Neural cell (in vitro differentiated cells): ENCODE results near the gene RORC.

Experiments
- EP300 ChIP-seq: fragments of 450-650 bp; conservative IDR thresholded peaks from 2 replicates; pipeline ENCODE4 v1.6.1; 2014; ENCODE audit warnings: antibody characterized with exemption, mild to moderate bottlenecking, moderate library complexity; ENCODE audit not compliant: poor library complexity, severe bottlenecking
- EZH2 ChIP-seq: fragments of 200-600, 300-800 bp; shearing (Covaris generic), sonication (generic); IDR thresholded peaks from 2 replicates; pipeline ENCODE4 v1.6.1; 2014; ENCODE audit warnings: antibody characterized with exemption, low read length, borderline replicate concordance, mild to moderate bottlenecking; ENCODE audit not compliant: insufficient read depth, poor library complexity, severe bottlenecking
- POLR2AphosphoS5 ChIP-seq: IDR thresholded peaks from 2 replicates; pipeline ENCODE4 v1.6.1; 2012
- TF ChIP-seq, protein P1 (sequence below): fragments of 450-650 bp; IDR thresholded peaks from 2 replicates; pipeline ENCODE4 v1.5.1; 2014; ENCODE audit warnings: antibody characterized with exemption, mild to moderate bottlenecking, moderate library complexity; ENCODE audit not compliant: poor library complexity, severe bottlenecking

DNA sequence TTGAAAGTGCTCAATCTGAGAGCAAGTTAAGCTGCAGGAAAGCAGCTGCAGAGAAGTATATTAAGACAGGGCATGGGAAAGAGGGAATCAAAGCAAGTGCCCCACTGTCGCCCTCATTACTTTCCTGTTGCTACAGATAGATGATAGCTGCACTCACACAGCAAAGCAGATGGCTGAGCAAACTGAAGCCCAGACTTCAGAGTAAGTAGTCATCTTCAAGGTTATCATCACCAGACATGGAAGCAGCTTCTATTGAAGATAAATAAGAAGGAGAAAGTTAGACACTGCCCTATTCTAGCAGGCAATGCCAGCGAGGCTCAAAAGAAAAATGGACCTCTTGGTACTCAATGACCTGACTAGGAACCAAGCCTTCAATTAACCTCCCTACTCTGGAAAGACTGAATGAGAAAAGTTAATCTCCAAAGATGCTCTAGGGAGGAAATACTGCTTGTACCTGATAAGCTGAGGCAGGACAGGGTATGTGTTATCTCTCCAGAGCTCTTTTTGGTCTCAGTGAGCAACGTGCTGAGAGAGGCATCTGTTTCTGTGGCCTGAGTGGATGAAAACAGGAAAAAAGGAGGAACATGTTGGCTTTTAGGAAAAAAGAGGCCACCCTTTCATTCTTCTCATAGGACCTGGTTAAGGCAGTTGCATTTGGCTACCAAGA is 57.2 kb downstream of the RORC start:
- TF ChIP-seq, protein P1, sequence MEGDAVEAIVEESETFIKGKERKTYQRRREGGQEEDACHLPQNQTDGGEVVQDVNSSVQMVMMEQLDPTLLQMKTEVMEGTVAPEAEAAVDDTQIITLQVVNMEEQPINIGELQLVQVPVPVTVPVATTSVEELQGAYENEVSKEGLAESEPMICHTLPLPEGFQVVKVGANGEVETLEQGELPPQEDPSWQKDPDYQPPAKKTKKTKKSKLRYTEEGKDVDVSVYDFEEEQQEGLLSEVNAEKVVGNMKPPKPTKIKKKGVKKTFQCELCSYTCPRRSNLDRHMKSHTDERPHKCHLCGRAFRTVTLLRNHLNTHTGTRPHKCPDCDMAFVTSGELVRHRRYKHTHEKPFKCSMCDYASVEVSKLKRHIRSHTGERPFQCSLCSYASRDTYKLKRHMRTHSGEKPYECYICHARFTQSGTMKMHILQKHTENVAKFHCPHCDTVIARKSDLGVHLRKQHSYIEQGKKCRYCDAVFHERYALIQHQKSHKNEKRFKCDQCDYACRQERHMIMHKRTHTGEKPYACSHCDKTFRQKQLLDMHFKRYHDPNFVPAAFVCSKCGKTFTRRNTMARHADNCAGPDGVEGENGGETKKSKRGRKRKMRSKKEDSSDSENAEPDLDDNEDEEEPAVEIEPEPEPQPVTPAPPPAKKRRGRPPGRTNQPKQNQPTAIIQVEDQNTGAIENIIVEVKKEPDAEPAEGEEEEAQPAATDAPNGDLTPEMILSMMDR, result no peak
- TF ChIP-seq EZH2 (no peak), EP300 (no peak), POLR2AphosphoS5 (no peak)
